CD4-positive, alpha-beta T cell treated with Interleukin-17A for 1 hour (primary cell): Measurements from ENCODE around the gene SDHAF3.
A peak's percentile ranks its signal among the peaks of the same experiment; 100 is the strongest.
"Not testable (repeated sequence)": the region's sequence is repeated elsewhere in the genome, so short reads cannot be mapped to it uniquely, and the experiment has no call there.

Experiments
- DNase-seq: peaks from one replicate; pipeline ENCODE4 v3.0.0-alpha.2; 2020

The SDHAF3 gene

GRCh38 chr7:97126483-97127171 lies 9.1 kb downstream of the SDHAF3 start:
- DNase-seq = no peak

GRCh38 chr7:97128736-97129135 lies 11.2 kb downstream of the SDHAF3 start:
- DNase-seq = no peak

- DNase-seq = no peak
Observed at GRCh38 chr7:97130417-97131139, 13.1 kb downstream of the SDHAF3 start.

GRCh38 chr7:97133159-97133558 lies 15.7 kb downstream of the SDHAF3 start:
- DNase-seq = no peak

- DNase-seq = no peak
Observed at GRCh38 chr7:97138830-97139229, 21.3 kb downstream of the SDHAF3 start.

GRCh38 chr7:97145068-97145467 lies 27.6 kb downstream of the SDHAF3 start:
- DNase-seq = peak; percentile 21

GRCh38 chr7:97149843-97150242 lies 32.3 kb downstream of the SDHAF3 start:
- DNase-seq = no peak

- no peak for DNase-seq
Observed at GRCh38 chr7:97155897-97156418, 38.5 kb downstream of the SDHAF3 start.

- not testable (repeated sequence) for DNase-seq
Observed at GRCh38 chr7:97159984-97160383, 42.5 kb downstream of the SDHAF3 start.

GRCh38 chr7:97161609-97162008 lies 44.1 kb downstream of the SDHAF3 start:
- DNase-seq = not testable (repeated sequence)

GRCh38 chr7:97166308-97166707 lies 48.8 kb downstream of the SDHAF3 start:
- DNase-seq = no peak

- DNase-seq = no peak
Observed at GRCh38 chr7:97167176-97167575, 49.7 kb downstream of the SDHAF3 start.

- DNase-seq = no peak
Observed at GRCh38 chr7:97167749-97168148, 50.3 kb downstream of the SDHAF3 start.

- DNase-seq = no peak
Observed at GRCh38 chr7:97174303-97174702, 56.8 kb downstream of the SDHAF3 start.

- DNase-seq = peak; percentile 59
Observed at GRCh38 chr7:97179454-97180104, 62.1 kb downstream of the SDHAF3 start.

- no peak for DNase-seq
Observed at GRCh38 chr7:97187067-97187466, 69.6 kb downstream of the SDHAF3 start.

- DNase-seq = not testable (repeated sequence)
Observed at GRCh38 chr7:97196174-97196573, 78.7 kb downstream of the SDHAF3 start.

GRCh38 chr7:97198596-97198995 lies 81.1 kb downstream of the SDHAF3 start:
- no peak for DNase-seq

GRCh38 chr7:97200018-97200417 lies 82.5 kb downstream of the SDHAF3 start:
- no peak for DNase-seq

- no peak for DNase-seq
Observed at GRCh38 chr7:97203957-97204356, 86.5 kb downstream of the SDHAF3 start.

GRCh38 chr7:97204821-97205220 lies 87.3 kb downstream of the SDHAF3 start:
- DNase-seq = no peak

- no peak for DNase-seq
Observed at GRCh38 chr7:97215556-97215955, 98.1 kb downstream of the SDHAF3 start.

GRCh38 chr7:97218767-97219166 lies 101.3 kb downstream of the SDHAF3 start:
- DNase-seq = no peak

- DNase-seq = no peak
Observed at GRCh38 chr7:97219237-97219636, 101.7 kb downstream of the SDHAF3 start.
